Cardiac fibroblast (primary cell): ENCODE data around the gene RFLNA.

Experiments used
- DNase-seq, 2 donors: peaks; one replicate each; pipeline versions ENCODE4 v3.0.0 to v3.0.0-alpha.2; 2010; ENCODE audit warnings: low read depth in 2 of 2
- H3K4me3 ChIP-seq, 2 donors: replicated peaks in 1 of 2; 1 replicate in 1 of 2; 2 replicates in 1 of 2; pipeline ENCODE4 v1.5.1; 2011; ENCODE audit warnings: low read depth in 2 of 2, low read length in 2 of 2, mild to moderate bottlenecking in 2 of 2, moderate library complexity in 1 of 2
- CTCF ChIP-seq: IDR thresholded peaks from one replicate; pipeline ENCODE4 v1.5.1; 2011; ENCODE audit warnings: low read depth, mild to moderate bottlenecking, low read length, inconsistent platforms

RFLNA gene

GRCh38 chr12:124273630-124274029, 21.3 kb upstream of the RFLNA start:
- TF ChIP-seq CTCF: peak; percentile 48
- H3K4me3 ChIP-seq: no peak overlapping the region
- peak; percentile 45 to 68 for DNase-seq

- H3K4me3 ChIP-seq: no peak overlapping the region
- TF ChIP-seq CTCF: no peak
- no peak for DNase-seq
Measured at GRCh38 chr12:124276337-124276736, 18.6 kb upstream of the RFLNA start.

GRCh38 chr12:124277394-124278241, 17.3 kb upstream of the RFLNA start:
- no peak overlapping the region for H3K4me3 ChIP-seq
- TF ChIP-seq CTCF: no peak
- no peak for DNase-seq

- TF ChIP-seq CTCF: no peak
- H3K4me3 ChIP-seq: no peak overlapping the region
- no peak for DNase-seq
Measured at GRCh38 chr12:124278389-124279101, 16.3 kb upstream of the RFLNA start.

GRCh38 chr12:124279315-124279714, 15.6 kb upstream of the RFLNA start:
- no peak for DNase-seq
- no peak for TF ChIP-seq CTCF
- H3K4me3 ChIP-seq: no peak overlapping the region

- H3K4me3 ChIP-seq: no peak overlapping the region
- peak in 1 of 2 donors; percentile 36 for DNase-seq
- TF ChIP-seq CTCF: no peak
Measured at GRCh38 chr12:124279846-124280360, 15.0 kb upstream of the RFLNA start.
